Hepatic stellate cell (primary cell): Measurements from ENCODE around the gene PTMA.
"Not testable (repeated sequence)": the region's sequence is repeated elsewhere in the genome, so short reads cannot be mapped to it uniquely, and the experiment has no call there.

Source experiments
- DNase-seq: peaks from one replicate; pipeline ENCODE4 v3.0.0; 2011; ENCODE audit warnings: low spot score

Gene PTMA

GRCh38 chr2:231716666-231717280 lies 8.4 kb downstream of the PTMA start:
- DNase-seq, result peak; percentile 74

GRCh38 chr2:231717281-231718171 lies 9.2 kb downstream of the PTMA start:
- peak; percentile 80 for DNase-seq

GRCh38 chr2:231718799-231719198 lies 10.5 kb downstream of the PTMA start:
- no peak for DNase-seq

GRCh38 chr2:231720292-231720986 lies 12.1 kb downstream of the PTMA start:
- no peak for DNase-seq

GRCh38 chr2:231720987-231721966 lies 13.0 kb downstream of the PTMA start:
- no peak for DNase-seq

- DNase-seq, result no peak
Observed at GRCh38 chr2:231722721-231723307, 14.5 kb downstream of the PTMA start.

- no peak for DNase-seq
Observed at GRCh38 chr2:231725476-231725875, 17.2 kb downstream of the PTMA start.

- DNase-seq, result no peak
Observed at GRCh38 chr2:231726276-231726675, 18.0 kb downstream of the PTMA start.

- DNase-seq, result no peak
Observed at GRCh38 chr2:231727621-231728020, 19.3 kb downstream of the PTMA start.

- no peak for DNase-seq
Observed at GRCh38 chr2:231732604-231733003, 24.3 kb downstream of the PTMA start.

GRCh38 chr2:231737761-231738160 lies 29.4 kb downstream of the PTMA start:
- DNase-seq, result no peak

GRCh38 chr2:231743376-231744116 lies 35.2 kb downstream of the PTMA start:
- peak; percentile 11 for DNase-seq

- peak; percentile 8 for DNase-seq
Observed at GRCh38 chr2:231745303-231746038, 37.1 kb downstream of the PTMA start.

- DNase-seq, result not testable (repeated sequence)
Observed at GRCh38 chr2:231748153-231748896, 40.0 kb downstream of the PTMA start.

- DNase-seq, result not testable (repeated sequence)
Observed at GRCh38 chr2:231749016-231749415, 40.7 kb downstream of the PTMA start.

GRCh38 chr2:231751042-231751815 lies 42.9 kb downstream of the PTMA start:
- DNase-seq, result no peak

GRCh38 chr2:231752061-231752460 lies 43.7 kb downstream of the PTMA start:
- DNase-seq, result no peak

GRCh38 chr2:231761735-231762134 lies 53.4 kb downstream of the PTMA start:
- DNase-seq, result no peak
